Liver (tissue), 9 donors: ENCODE results near the gene CAMK1D. TPM values are rescaled to one million over a fixed set of nuclear protein-coding genes. Genes with fewer than 3 reads are reported as not detected.

ENCODE experiments used
- DNase-seq: peaks from one replicate; pipeline ENCODE4 v3.0.0-alpha.2; 2017; ENCODE audit warnings: low spot score
- H3K27ac ChIP-seq, 2 donors: one replicate each; pipeline ENCODE4 v1.7.0; 2013; ENCODE audit warnings: inconsistent platforms in 2 of 2, low read length in 2 of 2, control low read depth in 1 of 2, low read depth in 1 of 2, mild to moderate bottlenecking in 1 of 2
- H3K27me3 ChIP-seq, 4 donors: one replicate each; pipeline versions ENCODE4 v1.6.1 to v1.7.0; 2013; ENCODE audit warnings: low read length in 3 of 4, inconsistent platforms in 1 of 4, mild to moderate bottlenecking in 1 of 4, moderate library complexity in 1 of 4; ENCODE audit not compliant: control insufficient read depth in 4 of 4, insufficient read depth in 4 of 4
- H3K36me3 ChIP-seq, 4 donors: one replicate each; pipeline versions ENCODE4 v1.6.1 to v1.7.0; 2013; ENCODE audit warnings: low read length in 3 of 4, mild to moderate bottlenecking in 3 of 4, low read depth in 1 of 4, moderate library complexity in 1 of 4; ENCODE audit not compliant: control insufficient read depth in 4 of 4, insufficient read depth in 3 of 4
- H3K4me1 ChIP-seq, 4 donors: one replicate each; pipeline versions ENCODE4 v1.6.1 to v1.7.0; 2013; ENCODE audit warnings: low read length in 3 of 4, mild to moderate bottlenecking in 3 of 4, moderate library complexity in 1 of 4; ENCODE audit not compliant: control insufficient read depth in 4 of 4, insufficient read depth in 4 of 4
- H3K4me3 ChIP-seq, 3 donors: one replicate each; pipeline versions ENCODE4 v1.6.1 to v1.7.0; 2013; ENCODE audit warnings: low read length in 3 of 3, control low read depth in 1 of 3, low read depth in 1 of 3, mild to moderate bottlenecking in 1 of 3
- H3K9ac ChIP-seq, 2 donors: one replicate each; pipeline ENCODE4 v1.7.0; 2013; ENCODE audit warnings: low read length in 2 of 2, mild to moderate bottlenecking in 2 of 2, moderate library complexity in 2 of 2, control low read depth in 1 of 2, low read depth in 1 of 2
- H3K9me3 ChIP-seq, 4 donors: one replicate each; pipeline versions ENCODE4 v1.6.1 to v1.7.0; 2013; ENCODE audit warnings: low read length in 3 of 4; ENCODE audit not compliant: control insufficient read depth in 4 of 4
- EGR1 ChIP-seq, 2 donors: IDR thresholded peaks; 2 replicates each; pipeline ENCODE4 v1.6.1; 2016 to 2018; ENCODE audit warnings: antibody characterized with exemption in 2 of 2, low read depth in 2 of 2
- FOXA1 ChIP-seq: IDR thresholded peaks from 2 replicates; pipeline ENCODE4 v1.6.1; 2016; ENCODE audit warnings: antibody characterized with exemption
- FOXA2 ChIP-seq: IDR thresholded peaks from 2 replicates; pipeline ENCODE4 v1.6.1; 2016; ENCODE audit warnings: antibody characterized with exemption
- GABPA ChIP-seq, 2 donors: IDR thresholded peaks in 1 of 2; conservative IDR thresholded peaks in 1 of 2; 2 replicates each; pipeline ENCODE4 v1.6.1; 2016; ENCODE audit warnings: antibody characterized with exemption in 2 of 2, mild to moderate bottlenecking in 1 of 2, moderate library complexity in 1 of 2
- HNF4A ChIP-seq, 2 donors: conservative IDR thresholded peaks; 2 replicates each; pipeline ENCODE4 v1.6.1; 2016; ENCODE audit warnings: antibody characterized with exemption in 2 of 2, mild to moderate bottlenecking in 2 of 2
- HNF4G ChIP-seq: IDR thresholded peaks from 2 replicates; pipeline ENCODE4 v1.6.1; 2016; ENCODE audit warnings: antibody characterized with exemption
- JUND ChIP-seq, 2 donors: IDR thresholded peaks; 2 replicates each; pipeline ENCODE4 v1.6.1; 2016; ENCODE audit warnings: antibody characterized with exemption in 2 of 2
- MAX ChIP-seq: IDR thresholded peaks from 2 replicates; pipeline ENCODE4 v1.6.1; 2016; ENCODE audit warnings: antibody characterized with exemption
- NR2F2 ChIP-seq: IDR thresholded peaks from 2 replicates; pipeline ENCODE4 v1.6.1; 2016; ENCODE audit warnings: antibody characterized with exemption
- RAD21 ChIP-seq, 2 donors: IDR thresholded peaks; 2 replicates each; pipeline ENCODE4 v1.6.1; 2016; ENCODE audit warnings: antibody characterized with exemption in 2 of 2, mild to moderate bottlenecking in 2 of 2
- RXRA ChIP-seq, 2 donors: IDR thresholded peaks; 2 replicates each; pipeline ENCODE4 v1.6.1; 2017 to 2018; ENCODE audit warnings: antibody characterized with exemption in 2 of 2, mild to moderate bottlenecking in 1 of 2
- SP1 ChIP-seq: IDR thresholded peaks from 2 replicates; pipeline ENCODE4 v1.6.1; 2018; ENCODE audit warnings: antibody characterized with exemption, mild to moderate bottlenecking
- TAF1 ChIP-seq: conservative IDR thresholded peaks from 2 replicates; pipeline ENCODE4 v1.6.1; 2016; ENCODE audit warnings: antibody characterized with exemption, mild to moderate bottlenecking
- YY1 ChIP-seq: IDR thresholded peaks from 2 replicates; pipeline ENCODE4 v1.6.1; 2016; ENCODE audit warnings: antibody characterized with exemption, mild to moderate bottlenecking
- WGBS: extraction: QIAGEN DNeasy Blood & Tissue Kit; methylation state at CpG from one replicate; pipeline ENCODE4 v1.1.7; 2013; 5-methylcytosine and 5-hydroxymethylcytosine counted together
- polyA plus RNA-seq, 2 donors: library from polyadenylated mRNA; stranded (reverse) in 1 of 2; unstranded in 1 of 2; fragments of 200-250 nt in 1 of 2; fragments of >200 nt in 1 of 2; fragmentation: Nextera tagmentation in 1 of 2; extraction: Ambion mirVana in 1 of 2; gene quantifications; one replicate each; pipeline versions ENCODE4 v1.2.1 to v1.2.3, GENCODE V29; 2013 to 2015
- total RNA-seq, 2 donors: library from RNA; depleted of rRNA; stranded (reverse); fragments of >200 nt; gene quantifications; one replicate each; pipeline ENCODE4 v1.2.3, GENCODE V29; 2014
- TF ChIP-seq, protein P1 (sequence below): IDR thresholded peaks from 2 replicates; pipeline ENCODE4 v1.6.1; 2016; ENCODE audit warnings: antibody characterized with exemption, mild to moderate bottlenecking
- TF ChIP-seq, protein P2 (sequence below): IDR thresholded peaks from 2 replicates; pipeline ENCODE4 v1.6.1; 2016; ENCODE audit warnings: antibody characterized with exemption
- TF ChIP-seq, protein P3 (sequence below): fragments of 150-350 bp; IDR thresholded peaks from 2 replicates; pipeline ENCODE4 v1.5.1; 2017; ENCODE audit warnings: improper control_type of control experiment, low read depth, low read length; ENCODE audit not compliant: missing input control
- donor health status: healthy.
- donor health status: healthy.
- donor health status: healthy.
- donor health status: healthy.
- donor health status: healthy.

CAMK1D gene
- total and polyA plus RNA-seq, 4 donors: 2.7 to 10.1 (median 4.2) TPM

GRCh38 chr10:12508165-12508564, 158.8 kb downstream of the CAMK1D start (continued):
- TF ChIP-seq, protein P1, sequence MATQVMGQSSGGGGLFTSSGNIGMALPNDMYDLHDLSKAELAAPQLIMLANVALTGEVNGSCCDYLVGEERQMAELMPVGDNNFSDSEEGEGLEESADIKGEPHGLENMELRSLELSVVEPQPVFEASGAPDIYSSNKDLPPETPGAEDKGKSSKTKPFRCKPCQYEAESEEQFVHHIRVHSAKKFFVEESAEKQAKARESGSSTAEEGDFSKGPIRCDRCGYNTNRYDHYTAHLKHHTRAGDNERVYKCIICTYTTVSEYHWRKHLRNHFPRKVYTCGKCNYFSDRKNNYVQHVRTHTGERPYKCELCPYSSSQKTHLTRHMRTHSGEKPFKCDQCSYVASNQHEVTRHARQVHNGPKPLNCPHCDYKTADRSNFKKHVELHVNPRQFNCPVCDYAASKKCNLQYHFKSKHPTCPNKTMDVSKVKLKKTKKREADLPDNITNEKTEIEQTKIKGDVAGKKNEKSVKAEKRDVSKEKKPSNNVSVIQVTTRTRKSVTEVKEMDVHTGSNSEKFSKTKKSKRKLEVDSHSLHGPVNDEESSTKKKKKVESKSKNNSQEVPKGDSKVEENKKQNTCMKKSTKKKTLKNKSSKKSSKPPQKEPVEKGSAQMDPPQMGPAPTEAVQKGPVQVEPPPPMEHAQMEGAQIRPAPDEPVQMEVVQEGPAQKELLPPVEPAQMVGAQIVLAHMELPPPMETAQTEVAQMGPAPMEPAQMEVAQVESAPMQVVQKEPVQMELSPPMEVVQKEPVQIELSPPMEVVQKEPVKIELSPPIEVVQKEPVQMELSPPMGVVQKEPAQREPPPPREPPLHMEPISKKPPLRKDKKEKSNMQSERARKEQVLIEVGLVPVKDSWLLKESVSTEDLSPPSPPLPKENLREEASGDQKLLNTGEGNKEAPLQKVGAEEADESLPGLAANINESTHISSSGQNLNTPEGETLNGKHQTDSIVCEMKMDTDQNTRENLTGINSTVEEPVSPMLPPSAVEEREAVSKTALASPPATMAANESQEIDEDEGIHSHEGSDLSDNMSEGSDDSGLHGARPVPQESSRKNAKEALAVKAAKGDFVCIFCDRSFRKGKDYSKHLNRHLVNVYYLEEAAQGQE: no peak
- no peak for TF ChIP-seq MAX

- no peaks in the 10 kb centered on the region for H3K27me3 ChIP-seq
- 90% methylated on average over 5 of the region's 5 CpGs for whole genome bisulfite sequencing
- no peak for TF ChIP-seq NR2F2
- no peak for TF ChIP-seq SP1
- TF ChIP-seq, protein P2, sequence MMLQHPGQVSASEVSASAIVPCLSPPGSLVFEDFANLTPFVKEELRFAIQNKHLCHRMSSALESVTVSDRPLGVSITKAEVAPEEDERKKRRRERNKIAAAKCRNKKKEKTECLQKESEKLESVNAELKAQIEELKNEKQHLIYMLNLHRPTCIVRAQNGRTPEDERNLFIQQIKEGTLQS: no peak
- no peaks in the 10 kb centered on the region for H3K4me1 ChIP-seq
- no peak overlapping the region for H3K27ac ChIP-seq
- H3K9me3 ChIP-seq: no peaks in the 10 kb centered on the region
- no peak for DNase-seq
- no peaks in the 10 kb centered on the region for H3K36me3 ChIP-seq
- H3K4me3 ChIP-seq: no peak overlapping the region
- no peak overlapping the region for H3K9ac ChIP-seq
Observed at GRCh38 chr10:12509016-12509793, 159.9 kb downstream of the CAMK1D start.

- Histone ChIP-seq H3K4me1 (no peaks in the 10 kb centered on the region), H3K27ac (no peak overlapping the region), H3K36me3 (no peaks in the 10 kb centered on the region), H3K27me3 (no peaks in the 10 kb centered on the region), H3K4me3 (no peak overlapping the region), H3K9ac (no peak overlapping the region), H3K9me3 (no peaks in the 10 kb centered on the region)
- no peak for DNase-seq
- 93% methylated on average over 2 of the region's 2 CpGs for WGBS
- no peak for TF ChIP-seq HNF4A (conservative IDR thresholded peaks at IDR 0.05)
- no peak for TF ChIP-seq GABPA (IDR thresholded peaks at IDR 0.05 in 1 of 2, conservative IDR thresholded peaks at IDR 0.05 in 1 of 2)
- TF ChIP-seq YY1: no peak
- TF ChIP-seq NR2F2: no peak
- TF ChIP-seq, protein P1: no peak
- TF ChIP-seq FOXA1: no peak
- TF ChIP-seq JUND (IDR thresholded peaks at IDR 0.05): no peak
- no peak for TF ChIP-seq TAF1
- TF ChIP-seq, protein P2: no peak
- TF ChIP-seq RXRA (IDR thresholded peaks at IDR 0.05): no peak
- TF ChIP-seq RAD21 (IDR thresholded peaks at IDR 0.05): no peak
- no peak for TF ChIP-seq SP1
- TF ChIP-seq HNF4G: no peak
- no peak for TF ChIP-seq EGR1 (IDR thresholded peaks at IDR 0.05; ENCODE audit: low read depth in 2 of 2)
- TF ChIP-seq FOXA2: no peak
- TF ChIP-seq MAX: no peak
- TF ChIP-seq, protein P3, sequence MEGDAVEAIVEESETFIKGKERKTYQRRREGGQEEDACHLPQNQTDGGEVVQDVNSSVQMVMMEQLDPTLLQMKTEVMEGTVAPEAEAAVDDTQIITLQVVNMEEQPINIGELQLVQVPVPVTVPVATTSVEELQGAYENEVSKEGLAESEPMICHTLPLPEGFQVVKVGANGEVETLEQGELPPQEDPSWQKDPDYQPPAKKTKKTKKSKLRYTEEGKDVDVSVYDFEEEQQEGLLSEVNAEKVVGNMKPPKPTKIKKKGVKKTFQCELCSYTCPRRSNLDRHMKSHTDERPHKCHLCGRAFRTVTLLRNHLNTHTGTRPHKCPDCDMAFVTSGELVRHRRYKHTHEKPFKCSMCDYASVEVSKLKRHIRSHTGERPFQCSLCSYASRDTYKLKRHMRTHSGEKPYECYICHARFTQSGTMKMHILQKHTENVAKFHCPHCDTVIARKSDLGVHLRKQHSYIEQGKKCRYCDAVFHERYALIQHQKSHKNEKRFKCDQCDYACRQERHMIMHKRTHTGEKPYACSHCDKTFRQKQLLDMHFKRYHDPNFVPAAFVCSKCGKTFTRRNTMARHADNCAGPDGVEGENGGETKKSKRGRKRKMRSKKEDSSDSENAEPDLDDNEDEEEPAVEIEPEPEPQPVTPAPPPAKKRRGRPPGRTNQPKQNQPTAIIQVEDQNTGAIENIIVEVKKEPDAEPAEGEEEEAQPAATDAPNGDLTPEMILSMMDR: no peak
Observed at GRCh38 chr10:12509794-12510100, 160.4 kb downstream of the CAMK1D start.
